ENCODE results near the gene LRIG1. TPM values are rescaled to one million over a fixed set of nuclear protein-coding genes. Genes with fewer than 3 reads are reported as not detected.

Gene LRIG1
- total and polyA plus RNA-seq, 2 donors (not counting 1 experiment from before 2014, with no cell fraction given), result 27.9 to 104 TPM

DNA sequence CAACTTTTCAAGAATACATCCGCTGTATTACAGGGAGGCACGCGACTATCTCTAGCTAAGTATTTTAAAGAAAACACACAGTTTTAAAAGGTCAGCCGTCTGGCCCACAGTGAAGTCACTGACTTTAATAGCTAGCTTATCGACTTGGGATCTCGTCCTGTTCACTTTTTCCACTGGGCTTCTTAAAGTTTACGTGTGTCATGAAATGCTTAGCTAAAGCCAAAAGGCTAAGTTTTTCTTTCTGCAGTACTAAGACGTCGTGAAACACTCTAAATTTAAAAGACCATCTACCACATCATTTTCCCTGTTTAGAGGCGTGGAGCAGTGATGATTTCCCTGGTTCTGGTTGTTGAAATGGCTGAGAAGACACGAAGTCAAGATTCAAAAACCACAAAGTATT is 27.1 kb downstream of the LRIG1 start:
- Histone ChIP-seq H3K9ac (ENCODE audit: insufficient read depth, low read length) (no peak overlapping the region), H3K36me3 (ENCODE audit: control insufficient read depth, insufficient read depth, low read length) (no peaks in the 10 kb centered on the region), H3K27me3 (ENCODE audit: control insufficient read depth, insufficient read depth, low read length) (no peaks in the 10 kb centered on the region), H2AFZ (ENCODE audit: low read length) (no peak overlapping the region), H3K9me3 (ENCODE audit: control insufficient read depth, insufficient read depth, low read depth, low read length) (no peaks in the 10 kb centered on the region), H3K4me3 (replicated peaks in 1 of 4; ENCODE audit: control extremely low read depth in 1 of 4, insufficient read depth in 1 of 4, low read depth in 3 of 4, low read length in 4 of 4) (peak overlapping the region in 2 of 4 experiments; percentile 26 to 36), H4K20me1 (ENCODE audit: control insufficient read depth, extremely low read depth, insufficient read depth, low read length) (no peaks in the 10 kb centered on the region), H3K4me2 (ENCODE audit: extremely low read depth, insufficient read depth, low read length) (peak overlapping the region; percentile 53), H3K27ac (ENCODE audit: insufficient read depth, low read length) (peak overlapping the region; percentile 44), H3K4me1 (ENCODE audit: control insufficient read depth, extremely low read depth, insufficient read depth, low read length) (peaks cover 8% of the 10 kb centered on the region), H3K79me2 (ENCODE audit: control insufficient read depth, insufficient read depth, low read length) (peaks cover 22% of the 10 kb centered on the region)
- peak; percentile 67 to 95 for DNase-seq (ENCODE audit: low read depth in 2 of 2)
- TF ChIP-seq CTCF (conservative IDR thresholded peaks at IDR 0.05 in 1 of 2, IDR thresholded peaks at IDR 0.05 in 1 of 2; ENCODE audit: low read depth in 1 of 2, low read length in 2 of 2) (no peak), EZH2 (IDR thresholded peaks at IDR 0.05; ENCODE audit: low read length, missing control alignments) (no peak)

DNA sequence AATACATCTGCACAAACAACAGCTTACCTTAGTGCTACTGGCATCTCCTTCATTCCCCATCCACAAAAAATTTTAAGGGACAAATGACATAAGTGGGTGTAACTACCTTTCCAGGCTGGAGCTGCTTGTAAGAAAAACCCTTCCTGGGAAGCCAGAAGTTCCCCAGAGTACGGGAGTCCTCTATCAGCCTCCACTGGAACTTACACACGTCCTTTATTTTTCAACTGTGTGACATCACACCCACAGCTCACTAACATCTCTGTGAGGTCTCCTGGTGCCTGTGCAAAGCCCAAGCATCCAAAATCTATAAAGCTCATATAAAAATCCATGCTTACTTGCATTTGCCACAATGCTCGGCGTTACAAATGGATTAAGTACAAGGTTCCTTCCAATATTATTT is 27.6 kb downstream of the LRIG1 start:
- Histone ChIP-seq H3K27me3 (ENCODE audit: control insufficient read depth, insufficient read depth, low read length) (no peaks in the 10 kb centered on the region), H3K4me3 (replicated peaks in 1 of 4; ENCODE audit: control extremely low read depth in 1 of 4, insufficient read depth in 1 of 4, low read depth in 3 of 4, low read length in 4 of 4) (peak overlapping the region in 3 of 4 experiments; percentile 13 to 36 (median 26)), H3K9ac (ENCODE audit: insufficient read depth, low read length) (no peak overlapping the region), H3K4me2 (ENCODE audit: extremely low read depth, insufficient read depth, low read length) (peak overlapping the region; percentile 53), H2AFZ (ENCODE audit: low read length) (no peak overlapping the region), H3K79me2 (ENCODE audit: control insufficient read depth, insufficient read depth, low read length) (peaks cover 21% of the 10 kb centered on the region), H3K36me3 (ENCODE audit: control insufficient read depth, insufficient read depth, low read length) (no peaks in the 10 kb centered on the region), H4K20me1 (ENCODE audit: control insufficient read depth, extremely low read depth, insufficient read depth, low read length) (no peaks in the 10 kb centered on the region), H3K27ac (ENCODE audit: insufficient read depth, low read length) (peak overlapping the region; percentile 44), H3K4me1 (ENCODE audit: control insufficient read depth, extremely low read depth, insufficient read depth, low read length) (peaks cover 10% of the 10 kb centered on the region), H3K9me3 (ENCODE audit: control insufficient read depth, insufficient read depth, low read depth, low read length) (no peaks in the 10 kb centered on the region)
- no peak for TF ChIP-seq CTCF (conservative IDR thresholded peaks at IDR 0.05 in 1 of 2, IDR thresholded peaks at IDR 0.05 in 1 of 2; ENCODE audit: low read depth in 1 of 2, low read length in 2 of 2)
- TF ChIP-seq EZH2 (IDR thresholded peaks at IDR 0.05; ENCODE audit: low read length, missing control alignments), result no peak
- peak; percentile 46 to 59 for DNase-seq (ENCODE audit: low read depth in 2 of 2)

DNA sequence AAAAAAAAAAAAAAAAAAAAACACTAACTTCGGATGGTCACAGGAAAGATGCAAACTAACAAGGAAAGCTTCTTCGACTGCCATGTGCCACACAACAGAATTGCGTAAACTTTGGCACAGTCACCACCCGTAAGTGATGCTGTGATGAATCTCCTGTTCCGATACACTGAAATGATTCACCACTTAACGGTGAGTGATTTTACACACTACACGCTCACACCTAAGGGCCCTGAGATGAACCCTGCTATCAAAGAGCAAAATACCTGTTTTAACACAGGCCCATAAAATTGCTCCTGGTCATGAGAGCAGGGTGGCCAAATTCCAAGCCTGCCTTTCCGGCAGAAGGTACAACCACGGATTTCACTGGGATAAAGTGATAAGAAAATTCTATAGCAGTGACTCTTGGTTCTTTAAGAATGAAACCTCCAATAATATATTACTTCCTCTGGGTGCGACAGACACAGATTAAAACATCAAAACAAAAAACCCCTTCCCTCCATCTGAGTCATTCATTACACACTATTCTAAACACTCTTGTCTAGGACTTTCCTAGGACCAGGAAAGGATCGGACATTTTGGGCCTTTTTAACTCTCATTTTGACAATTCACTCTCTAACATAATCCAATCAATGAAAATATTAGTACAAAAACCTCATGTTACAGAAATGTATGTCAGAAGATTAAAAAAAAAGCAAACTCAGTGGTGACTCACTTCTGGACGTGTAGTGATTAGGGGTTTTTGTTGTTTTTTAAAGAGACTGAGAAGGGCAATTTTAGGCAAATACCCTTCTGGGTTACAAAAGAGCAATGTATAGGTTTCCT is 28.3 kb downstream of the LRIG1 start:
- H4K20me1 ChIP-seq (ENCODE audit: control insufficient read depth, extremely low read depth, insufficient read depth, low read length), result no peaks in the 10 kb centered on the region
- peaks cover 18% of the 10 kb centered on the region for H3K79me2 ChIP-seq (ENCODE audit: control insufficient read depth, insufficient read depth, low read length)
- peak overlapping the region; percentile 44 for H3K27ac ChIP-seq (ENCODE audit: insufficient read depth, low read length)
- DNase-seq (ENCODE audit: low read depth in 2 of 2), result peak; percentile 69 to 90
- no peaks in the 10 kb centered on the region for H3K9me3 ChIP-seq (ENCODE audit: control insufficient read depth, insufficient read depth, low read depth, low read length)
- peak overlapping the region; percentile 53 for H3K4me2 ChIP-seq (ENCODE audit: extremely low read depth, insufficient read depth, low read length)
- H3K27me3 ChIP-seq (ENCODE audit: control insufficient read depth, insufficient read depth, low read length), result no peaks in the 10 kb centered on the region
- no peak overlapping the region for H3K9ac ChIP-seq (ENCODE audit: insufficient read depth, low read length)
- peaks cover 14% of the 10 kb centered on the region for H3K4me1 ChIP-seq (ENCODE audit: control insufficient read depth, extremely low read depth, insufficient read depth, low read length)
- TF ChIP-seq EZH2 (IDR thresholded peaks at IDR 0.05; ENCODE audit: low read length, missing control alignments), result no peak
- TF ChIP-seq CTCF (conservative IDR thresholded peaks at IDR 0.05 in 1 of 2, IDR thresholded peaks at IDR 0.05 in 1 of 2; ENCODE audit: low read depth in 1 of 2, low read length in 2 of 2), result no peak
- H3K36me3 ChIP-seq (ENCODE audit: control insufficient read depth, insufficient read depth, low read length), result no peaks in the 10 kb centered on the region
- H2AFZ ChIP-seq (ENCODE audit: low read length), result no peak overlapping the region
- peak overlapping the region in 3 of 4 experiments; percentile 13 to 36 (median 26) for H3K4me3 ChIP-seq (replicated peaks in 1 of 4; ENCODE audit: control extremely low read depth in 1 of 4, insufficient read depth in 1 of 4, low read depth in 3 of 4, low read length in 4 of 4)
